A549 (cell line): ENCODE results near the gene CAPN14. TPM values are rescaled to one million over a fixed set of nuclear protein-coding genes. Genes with fewer than 3 reads are reported as not detected.

Experiments used
- ATAC-seq, 2 experiments: fragments of 200-7000 bp in 1 of 2; fragments of >200 bp in 1 of 2; cut with Nextera tagmentation in 1 of 2; cut with Tn5 transposase in 1 of 2; 3 replicates each; pipeline versions ENCODE4 v1.8.0 to v1.9.1; 2018 to 2020; ENCODE audit warnings: mild to moderate bottlenecking in 1 of 2, moderate library complexity in 1 of 2
- CTCF ChIA-PET: fragments of 300-600 bp; sonication (Branson Sonifier 250); formaldehyde crosslinking; extraction: SDS; loops from one replicate; lab custom pipeline; 2021; ENCODE audit warnings: antibody characterized with exemption, inconsistent platforms; lab: Yijun Ruan, JAX
- POLR2A ChIA-PET: fragments of 350-600 bp; formaldehyde crosslinking; extraction: SDS; loops from one replicate; lab custom pipeline; 2021; ENCODE audit warnings: antibody characterized with exemption, inconsistent platforms; lab: Yijun Ruan, JAX
- DNase-seq, 2 experiments: peaks; one replicate each; pipeline versions ENCODE4 v3.0.0 to v3.0.0-alpha.2; 2011 to 2016; ENCODE audit warnings: low read depth in 1 of 2, low spot score in 1 of 2
- FAIRE-seq: peaks from 2 replicates; lab custom pipeline; 2011; peaks lifted over from hg19 to GRCh38; lab: Jason Lieb, UNC
- H3K27ac ChIP-seq, 2 experiments: fragments of >200 bp; sonication (Bioruptor Twin); formaldehyde crosslinking; 3 replicates each; pipeline ENCODE4 v1.5.1; 2016 to 2017
- H3K4me1 ChIP-seq: fragments of >200 bp; sonication (Bioruptor Twin); formaldehyde crosslinking; 3 replicates; pipeline ENCODE4 v1.6.1; 2016
- H3K4me2 ChIP-seq: fragments of >200 bp; sonication (Bioruptor Twin); formaldehyde crosslinking; 3 replicates; pipeline ENCODE4 v1.6.1; 2016
- H3K4me3 ChIP-seq: fragments of >200 bp; sonication (Bioruptor Twin); formaldehyde crosslinking; 3 replicates; pipeline ENCODE4 v1.5.1; 2016
- H3K9me3 ChIP-seq: fragments of >200 bp; sonication (Bioruptor Twin); formaldehyde crosslinking; 3 replicates; pipeline ENCODE4 v1.6.1; 2016
- ATOH8 ChIP-seq: fragments of 250-450 bp; sonication (Bioruptor Pico); IDR thresholded peaks from 2 replicates; pipeline ENCODE4 v1.5.0; 2020; ENCODE audit warnings: low read depth, mild to moderate bottlenecking, moderate library complexity
- CEBPB ChIP-seq, 2 experiments: fragments of >200 bp in 1 of 2; sonication (Bioruptor Twin) in 1 of 2; formaldehyde crosslinking in 1 of 2; IDR thresholded peaks; 2 replicates each; pipeline ENCODE4 v1.6.1; 2012 to 2016
- CHD2 ChIP-seq: fragments of 150-350 bp; IDR thresholded peaks from 2 replicates; pipeline ENCODE4 v1.6.1; 2014; ENCODE audit warnings: low read length; ENCODE audit not compliant: partially characterized antibody
- CHD4 ChIP-seq: fragments of 200-600 bp; sonication (generic); IDR thresholded peaks from 2 replicates; pipeline ENCODE4 v1.6.1; 2016; ENCODE audit warnings: antibody characterized with exemption, mild to moderate bottlenecking, borderline replicate concordance
- EHMT2 ChIP-seq: fragments of 200-600 bp; sonication (generic); IDR thresholded peaks from 2 replicates; pipeline ENCODE4 v1.6.1; 2016; ENCODE audit warnings: antibody characterized with exemption, low read depth, mild to moderate bottlenecking, moderate library complexity
- EP300 ChIP-seq, 2 experiments: fragments of >200 bp; sonication (Bioruptor Twin); formaldehyde crosslinking; IDR thresholded peaks; 2 replicates in 1 of 2; 3 replicates in 1 of 2; pipeline ENCODE4 v1.6.1; 2016 to 2017
- FOSB ChIP-seq: fragments of 250-450 bp; sonication (Bioruptor Pico); IDR thresholded peaks from 2 replicates; pipeline ENCODE4 v1.5.0; 2020; ENCODE audit warnings: mild to moderate bottlenecking, moderate library complexity
- FOSL2 ChIP-seq, 2 experiments: fragments of 450-650 bp in 1 of 2; fragments of >200 bp in 1 of 2; sonication (Bioruptor Twin) in 1 of 2; formaldehyde crosslinking; IDR thresholded peaks; 2 replicates each; pipeline versions ENCODE4 v1.5.0 to v1.6.1; 2016 to 2020; ENCODE audit warnings: mild to moderate bottlenecking in 1 of 2, moderate library complexity in 1 of 2
- GATA3 ChIP-seq: IDR thresholded peaks from 2 replicates; pipeline ENCODE4 v1.6.1; 2012; ENCODE audit warnings: borderline replicate concordance
- HOXB5 ChIP-seq: fragments of 250-450 bp; sonication (Bioruptor Pico); IDR thresholded peaks from 2 replicates; pipeline ENCODE4 v1.5.0; 2020; ENCODE audit warnings: mild to moderate bottlenecking, moderate library complexity
- KDM1A ChIP-seq: fragments of 200-600 bp; sonication (generic); IDR thresholded peaks from 2 replicates; pipeline ENCODE4 v1.6.1; 2016; ENCODE audit warnings: low read depth, mild to moderate bottlenecking
- KDM5A ChIP-seq: fragments of 200-600 bp; sonication (generic); IDR thresholded peaks from 2 replicates; pipeline ENCODE4 v1.6.1; 2016; ENCODE audit warnings: antibody characterized with exemption, mild to moderate bottlenecking
- MAZ ChIP-seq: fragments of 150-350 bp; IDR thresholded peaks from 2 replicates; pipeline ENCODE4 v1.6.1; 2014; ENCODE audit warnings: antibody characterized with exemption, low read depth, low read length, borderline replicate concordance
- NR3C1 ChIP-seq: fragments of >200 bp; sonication (Bioruptor Twin); formaldehyde crosslinking; IDR thresholded peaks from 3 replicates; pipeline ENCODE4 v1.6.1; 2017
- RFX5 ChIP-seq: fragments of 450-650 bp; IDR thresholded peaks from 2 replicates; pipeline ENCODE4 v1.7.1; 2014; ENCODE audit warnings: antibody characterized with exemption, mild to moderate bottlenecking, moderate library complexity
- SREBF2 ChIP-seq: fragments of 450-650 bp; IDR thresholded peaks from 2 replicates; pipeline ENCODE4 v1.6.1; 2014; ENCODE audit warnings: mild to moderate bottlenecking, moderate library complexity
- TP53 ChIP-seq: fragments of 250-450 bp; sonication (Bioruptor Pico); IDR thresholded peaks from 2 replicates; pipeline ENCODE4 v1.5.0; 2021; ENCODE audit warnings: mild to moderate bottlenecking, moderate library complexity
- ZC3H11A ChIP-seq: fragments of 450-650 bp; IDR thresholded peaks from 2 replicates; pipeline ENCODE4 v1.6.1; 2014; ENCODE audit warnings: antibody characterized with exemption, mild to moderate bottlenecking
- ZFP36 ChIP-seq: fragments of 450-650 bp; IDR thresholded peaks from 2 replicates; pipeline ENCODE4 v1.6.1; 2014; ENCODE audit warnings: borderline replicate concordance; ENCODE audit not compliant: partially characterized antibody
- ZNF302 ChIP-seq: fragments of 250-450 bp; sonication (Bioruptor Pico); IDR thresholded peaks from 2 replicates; pipeline ENCODE4 v1.9.0; 2021; ENCODE audit warnings: inconsistent platforms, mild to moderate bottlenecking, moderate library complexity
- ZSCAN20 ChIP-seq: fragments of 250-450 bp; sonication (Bioruptor Pico); IDR thresholded peaks from 2 replicates; pipeline ENCODE4 v1.8.0; 2022; ENCODE audit warnings: mild to moderate bottlenecking, moderate library complexity
- WGBS: methylation state at CpG from one replicate; pipeline ENCODE4 v1.1.6; 2017; ENCODE audit errors: missing lambda C conversion rate; 5-methylcytosine and 5-hydroxymethylcytosine counted together
- polyA plus RNA-seq, 4 experiments: library from polyadenylated mRNA; depleted of rRNA in 3 of 4; stranded (reverse); fragments of >200 nt; fragmentation: RNase III in 1 of 4; extraction: RNeasy Plus Mini Kit Qiagen cat#74134 plus additional on column Dnase treatment in 1 of 4; gene quantifications; 2 replicates in 3 of 4; 3 replicates in 1 of 4; pipeline ENCODE4 v1.2.3, GENCODE V29; 2011 to 2017
- TF ChIP-seq, protein P1 (sequence below): fragments of 450-650 bp; IDR thresholded peaks from 2 replicates; pipeline ENCODE4 v1.6.1; 2014; ENCODE audit warnings: antibody characterized with exemption
- TF ChIP-seq, protein P2 (sequence below): fragments of 200-600 bp; sonication (generic); IDR thresholded peaks from 2 replicates; pipeline ENCODE4 v1.6.1; 2016; ENCODE audit warnings: antibody characterized with exemption, mild to moderate bottlenecking, moderate library complexity

CAPN14 gene
- polyA plus RNA-seq, 2 of the 4 experiments (the other 2 are of a cell fraction), result 0.04 to 0.06 TPM

DNA sequence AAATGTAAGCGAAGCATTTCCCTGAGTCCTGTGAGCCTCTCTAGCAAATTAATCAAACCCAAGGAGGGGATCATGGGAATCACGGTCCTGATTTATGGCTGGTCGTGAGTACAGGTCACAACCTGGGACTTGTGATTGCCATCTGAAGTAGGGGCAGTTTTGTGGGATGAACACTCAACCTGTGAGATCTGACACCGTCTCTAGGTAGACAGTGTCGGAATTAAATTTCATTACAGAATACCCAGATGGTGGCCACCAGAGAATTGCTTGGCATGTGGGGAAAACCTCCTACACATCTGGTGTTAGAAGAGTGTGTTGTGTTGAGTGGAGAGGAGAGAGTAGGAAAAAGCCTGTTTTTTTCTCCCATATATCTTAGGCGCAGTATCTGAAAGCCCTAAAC lies 12.5 kb downstream of the CAPN14 start:
- no peak for ATAC-seq
- FAIRE-seq, result no peak

GRCh38 chr2:31203916-31204315 lies 13.4 kb downstream of the CAPN14 start:
- H3K4me1 ChIP-seq, result no peaks in the 10 kb centered on the region
- DNase-seq (no peak), FAIRE-seq (no peak)
- H3K4me2 ChIP-seq, result no peak overlapping the region
- no peaks in the 10 kb centered on the region for H3K9me3 ChIP-seq
- no peak overlapping the region for H3K4me3 ChIP-seq
- no peak for TF ChIP-seq NR3C1
- no peak for TF ChIP-seq CHD4
- TF ChIP-seq EHMT2, result no peak
- TF ChIP-seq, protein P1, sequence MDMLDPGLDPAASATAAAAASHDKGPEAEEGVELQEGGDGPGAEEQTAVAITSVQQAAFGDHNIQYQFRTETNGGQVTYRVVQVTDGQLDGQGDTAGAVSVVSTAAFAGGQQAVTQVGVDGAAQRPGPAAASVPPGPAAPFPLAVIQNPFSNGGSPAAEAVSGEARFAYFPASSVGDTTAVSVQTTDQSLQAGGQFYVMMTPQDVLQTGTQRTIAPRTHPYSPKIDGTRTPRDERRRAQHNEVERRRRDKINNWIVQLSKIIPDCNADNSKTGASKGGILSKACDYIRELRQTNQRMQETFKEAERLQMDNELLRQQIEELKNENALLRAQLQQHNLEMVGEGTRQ, result no peak
- no peak for TF ChIP-seq EP300 (IDR thresholded peaks at IDR 0.05)
- TF ChIP-seq, all 56 proteins: peak for 0
- CTCF ChIA-PET, result interaction anchor here (0.7 to 1.4 kb wide), 2 partner anchors 10 to 32 kb away, joined by 4 to 7 read pairs; no protein-coding TSS in a partner anchor
- POLR2A ChIA-PET, result no interaction called here
- ATAC-seq, result no peak
- H3K27ac ChIP-seq, result no peak overlapping the region

More for the DNA sequence above, 12.5 kb downstream of the CAPN14 start:
- CTCF ChIA-PET, result interaction anchor here (1.4 kb wide), 1 partner anchor 11 kb away, joined by 7 read pairs; no protein-coding TSS in a partner anchor
- Histone ChIP-seq H3K9me3 (no peaks in the 10 kb centered on the region), H3K4me3 (no peak overlapping the region), H3K4me2 (no peak overlapping the region), H3K4me1 (no peaks in the 10 kb centered on the region), H3K27ac (no peak overlapping the region)
- POLR2A ChIA-PET, result no interaction called here
- DNase-seq, result no peak
- TF ChIP-seq FOSL2 (IDR thresholded peaks at IDR 0.05), result no peak
- no peak for TF ChIP-seq FOSL2 (CRISPR knock-in tag; IDR thresholded peaks at IDR 0.05)
- TF ChIP-seq SREBF2, result no peak
- TF ChIP-seq MAZ, result no peak
- TF ChIP-seq, protein P2, sequence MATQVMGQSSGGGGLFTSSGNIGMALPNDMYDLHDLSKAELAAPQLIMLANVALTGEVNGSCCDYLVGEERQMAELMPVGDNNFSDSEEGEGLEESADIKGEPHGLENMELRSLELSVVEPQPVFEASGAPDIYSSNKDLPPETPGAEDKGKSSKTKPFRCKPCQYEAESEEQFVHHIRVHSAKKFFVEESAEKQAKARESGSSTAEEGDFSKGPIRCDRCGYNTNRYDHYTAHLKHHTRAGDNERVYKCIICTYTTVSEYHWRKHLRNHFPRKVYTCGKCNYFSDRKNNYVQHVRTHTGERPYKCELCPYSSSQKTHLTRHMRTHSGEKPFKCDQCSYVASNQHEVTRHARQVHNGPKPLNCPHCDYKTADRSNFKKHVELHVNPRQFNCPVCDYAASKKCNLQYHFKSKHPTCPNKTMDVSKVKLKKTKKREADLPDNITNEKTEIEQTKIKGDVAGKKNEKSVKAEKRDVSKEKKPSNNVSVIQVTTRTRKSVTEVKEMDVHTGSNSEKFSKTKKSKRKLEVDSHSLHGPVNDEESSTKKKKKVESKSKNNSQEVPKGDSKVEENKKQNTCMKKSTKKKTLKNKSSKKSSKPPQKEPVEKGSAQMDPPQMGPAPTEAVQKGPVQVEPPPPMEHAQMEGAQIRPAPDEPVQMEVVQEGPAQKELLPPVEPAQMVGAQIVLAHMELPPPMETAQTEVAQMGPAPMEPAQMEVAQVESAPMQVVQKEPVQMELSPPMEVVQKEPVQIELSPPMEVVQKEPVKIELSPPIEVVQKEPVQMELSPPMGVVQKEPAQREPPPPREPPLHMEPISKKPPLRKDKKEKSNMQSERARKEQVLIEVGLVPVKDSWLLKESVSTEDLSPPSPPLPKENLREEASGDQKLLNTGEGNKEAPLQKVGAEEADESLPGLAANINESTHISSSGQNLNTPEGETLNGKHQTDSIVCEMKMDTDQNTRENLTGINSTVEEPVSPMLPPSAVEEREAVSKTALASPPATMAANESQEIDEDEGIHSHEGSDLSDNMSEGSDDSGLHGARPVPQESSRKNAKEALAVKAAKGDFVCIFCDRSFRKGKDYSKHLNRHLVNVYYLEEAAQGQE, result no peak
- TF ChIP-seq FOSB, result no peak
- no peak for TF ChIP-seq KDM1A
- TF ChIP-seq RFX5, result no peak
- no peak for TF ChIP-seq CHD2
- TF ChIP-seq, protein P1, result no peak
- no peak for TF ChIP-seq ZC3H11A
- 67% methylated on average over 6 of the region's 6 CpGs for WGBS

- POLR2A ChIA-PET, result no interaction called here
Measured at GRCh38 chr2:31202833-31203232, 14.5 kb downstream of the CAPN14 start.

More at GRCh38 chr2:31202833-31203232, 14.5 kb downstream of the CAPN14 start:
- no peak for FAIRE-seq
- Histone ChIP-seq H3K4me2 (no peak overlapping the region), H3K4me3 (no peak overlapping the region), H3K9me3 (no peaks in the 10 kb centered on the region), H3K27ac (no peak overlapping the region), H3K4me1 (no peaks in the 10 kb centered on the region)
- TF ChIP-seq ZSCAN20 (no peak), TP53 (CRISPR knock-in tag) (no peak), GATA3 (no peak), KDM5A (no peak), ZNF302 (CRISPR knock-in tag) (no peak), ZFP36 (no peak), CEBPB (IDR thresholded peaks at IDR 0.05) (no peak), HOXB5 (CRISPR knock-in tag) (no peak), ATOH8 (CRISPR knock-in tag) (no peak)
- no peak for ATAC-seq
- DNase-seq, result no peak
- CTCF ChIA-PET, result no interaction called here
- WGBS, result 54% methylated on average over 5 of the region's 5 CpGs
